ENCODE measurements around the gene FOXB1.

FOXB1 gene

GRCh38 chr15:59996298-59997041, 7.6 kb upstream of the FOXB1 start:
- H4K20me1 ChIP-seq = peaks cover 0 to 69% (median 45%) of the 10 kb centered on the region in 11 experiments; a peak in 14 of 22 replicates
- peaks cover 0 to 6% (median 4%) of the 10 kb centered on the region in 10 experiments; a peak in 10 of 20 replicates for H3K4me1 ChIP-seq
- peaks cover 94 to 100% (median 100%) of the 10 kb centered on the region in 11 experiments for H3K27me3 ChIP-seq
- H3K36me3 ChIP-seq = no peaks in the 10 kb centered on the region
- peaks cover 10 to 37% (median 25%) of the 10 kb centered on the region in 11 experiments; a peak in 21 of 22 replicates for H3K9me3 ChIP-seq (replicated peaks in 1 of 11)
- peak overlapping the region in 2 of 10 experiments; percentile 7 to 36; a peak in 2 of 20 replicates for H3K4me3 ChIP-seq
- no peak overlapping the region for H3K27ac ChIP-seq
- no peak overlapping the region for H3K9ac ChIP-seq
- no peak for TF ChIP-seq Cebpa-rat (IDR thresholded peaks at IDR 0.05)
- peak overlapping the region in 4 of 11 experiments; percentile 37 to 78 (median 55); a peak in 6 of 22 replicates for H3K4me2 ChIP-seq

GRCh38 chr15:59997070-59997701, 6.9 kb upstream of the FOXB1 start:
- no peak overlapping the region for H3K27ac ChIP-seq
- peak overlapping the region in 9 of 11 experiments; percentile 0 to 78 (median 47); a peak in 14 of 22 replicates for H3K4me2 ChIP-seq
- no peaks in the 10 kb centered on the region for H3K36me3 ChIP-seq
- peaks cover 0 to 6% (median 4%) of the 10 kb centered on the region in 10 experiments; a peak in 10 of 20 replicates for H3K4me1 ChIP-seq
- H3K27me3 ChIP-seq = peaks cover 100% of the 10 kb centered on the region in 11 experiments
- H3K9me3 ChIP-seq (replicated peaks in 1 of 11) = peaks cover 16 to 44% (median 32%) of the 10 kb centered on the region in 11 experiments; a peak in 21 of 22 replicates
- no peak overlapping the region for H3K9ac ChIP-seq
- H3K4me3 ChIP-seq = peak overlapping the region in 4 of 10 experiments; percentile 7 to 36 (median 26); a peak in 3 of 20 replicates
- H4K20me1 ChIP-seq = peaks cover 0 to 76% (median 45%) of the 10 kb centered on the region in 11 experiments; a peak in 15 of 22 replicates
- no peak for TF ChIP-seq Cebpa-rat (IDR thresholded peaks at IDR 0.05)

- Histone ChIP-seq H3K27me3 (peaks cover 100% of the 10 kb centered on the region in 11 experiments), H4K20me1 (peaks cover 0 to 82% (median 45%) of the 10 kb centered on the region in 11 experiments; a peak in 15 of 22 replicates), H3K4me2 (no peak overlapping the region)
Observed at GRCh38 chr15:59998305-59998949, 5.7 kb upstream of the FOXB1 start.

GRCh38 chr15:59998950-59999611, 5.0 kb upstream of the FOXB1 start:
- Histone ChIP-seq H3K4me1 (peaks cover 4 to 14% (median 10%) of the 10 kb centered on the region in 10 experiments; a peak in 17 of 20 replicates), H3K4me3 (no peak overlapping the region), H3K4me2 (no peak overlapping the region), H3K27me3 (peaks cover 100% of the 10 kb centered on the region in 11 experiments), H3K36me3 (no peaks in the 10 kb centered on the region), H3K9me3 (replicated peaks in 1 of 11) (peaks cover 18 to 52% (median 36%) of the 10 kb centered on the region in 11 experiments), H3K27ac (no peak overlapping the region), H3K9ac (no peak overlapping the region), H4K20me1 (peaks cover 0 to 85% (median 49%) of the 10 kb centered on the region in 11 experiments; a peak in 15 of 22 replicates)
- TF ChIP-seq Cebpa-rat (IDR thresholded peaks at IDR 0.05) = no peak

More at GRCh38 chr15:59998305-59998949, 5.7 kb upstream of the FOXB1 start:
- no peaks in the 10 kb centered on the region for H3K36me3 ChIP-seq
- no peak overlapping the region for H3K27ac ChIP-seq
- H3K9me3 ChIP-seq (replicated peaks in 1 of 11) = peaks cover 18 to 52% (median 39%) of the 10 kb centered on the region in 11 experiments
- H3K9ac ChIP-seq = no peak overlapping the region
- peaks cover 0 to 7% (median 4%) of the 10 kb centered on the region in 10 experiments; a peak in 11 of 20 replicates for H3K4me1 ChIP-seq
- no peak overlapping the region for H3K4me3 ChIP-seq
- TF ChIP-seq Cebpa-rat (IDR thresholded peaks at IDR 0.05) = no peak

GRCh38 chr15:59999612-60000112, 4.4 kb upstream of the FOXB1 start:
- H3K27me3 ChIP-seq = peaks cover 100% of the 10 kb centered on the region in 11 experiments
- H3K4me1 ChIP-seq = peaks cover 8 to 17% (median 13%) of the 10 kb centered on the region in 10 experiments; a peak in 17 of 20 replicates
- no peak for TF ChIP-seq Cebpa-rat (IDR thresholded peaks at IDR 0.05)
- H3K9ac ChIP-seq = no peak overlapping the region
- peaks cover 23 to 53% (median 39%) of the 10 kb centered on the region in 11 experiments for H3K9me3 ChIP-seq (replicated peaks in 1 of 11)
- H3K36me3 ChIP-seq = no peaks in the 10 kb centered on the region
- H3K4me2 ChIP-seq = no peak overlapping the region
- peaks cover 0 to 86% (median 53%) of the 10 kb centered on the region in 11 experiments; a peak in 15 of 22 replicates for H4K20me1 ChIP-seq
- H3K27ac ChIP-seq = no peak overlapping the region
- H3K4me3 ChIP-seq = 0 out of 20 replicates have a peak overlapping the region, but pooled peaks of 1 of the 10 experiments have one; percentile 5

GRCh38 chr15:60000113-60000823, 3.8 kb upstream of the FOXB1 start:
- Histone ChIP-seq H3K4me2 (no peak overlapping the region), H3K27me3 (peaks cover 100% of the 10 kb centered on the region in 11 experiments), H3K4me3 (0 out of 20 replicates have a peak overlapping the region, but pooled peaks of 1 of the 10 experiments have one; percentile 5), H3K4me1 (peaks cover 8 to 17% (median 13%) of the 10 kb centered on the region in 10 experiments; a peak in 17 of 20 replicates), H3K9me3 (replicated peaks in 1 of 11) (peaks cover 23 to 53% (median 39%) of the 10 kb centered on the region in 11 experiments; a peak in 21 of 22 replicates), H3K27ac (no peak overlapping the region), H3K9ac (no peak overlapping the region), H3K36me3 (no peaks in the 10 kb centered on the region), H4K20me1 (peaks cover 0 to 82% (median 52%) of the 10 kb centered on the region in 11 experiments; a peak in 15 of 22 replicates)
- no peak for TF ChIP-seq Cebpa-rat (IDR thresholded peaks at IDR 0.05)

GRCh38 chr15:60000824-60001609, 3.1 kb upstream of the FOXB1 start:
- H4K20me1 ChIP-seq = peaks cover 0 to 82% (median 52%) of the 10 kb centered on the region in 11 experiments; a peak in 16 of 22 replicates
- H3K36me3 ChIP-seq = no peaks in the 10 kb centered on the region
- peaks cover 100% of the 10 kb centered on the region in 11 experiments for H3K27me3 ChIP-seq
- no peak overlapping the region for H3K27ac ChIP-seq
- H3K9me3 ChIP-seq (replicated peaks in 1 of 11) = peaks cover 21 to 50% (median 35%) of the 10 kb centered on the region in 11 experiments; a peak in 20 of 22 replicates
- peaks cover 12 to 24% (median 19%) of the 10 kb centered on the region in 10 experiments; a peak in 17 of 20 replicates for H3K4me1 ChIP-seq
- peak in 3 of 11 experiments; percentile 11 to 63 (median 16); a peak in 2 of 22 replicates for TF ChIP-seq Cebpa-rat (IDR thresholded peaks at IDR 0.05)
- no peak overlapping the region for H3K4me3 ChIP-seq
- H3K4me2 ChIP-seq = no peak overlapping the region
- H3K9ac ChIP-seq = no peak overlapping the region

All from BLaER1 treated with 17β-estradiol and CSF1 and Interleukin-3, amounts not matched to agents 10 nM and 100 nM (cell line).